GM23248 (cell line): ENCODE measurements around the gene IRF4. TPM values are rescaled to one million over a fixed set of nuclear protein-coding genes. Genes with fewer than 3 reads are reported as not detected.
A peak's percentile ranks its signal among the peaks of the same experiment; 100 is the strongest.

Experiments used
- DNase-seq: peaks from one replicate; pipeline ENCODE4 v3.0.0-alpha.2; 2015
- H2AFZ ChIP-seq: fragments of 200-600 bp; sonication (generic); 2 replicates; pipeline ENCODE4 v1.6.1; 2016; ENCODE audit warnings: antibody characterized with exemption
- H3F3A ChIP-seq: fragments of 200-600 bp; sonication (generic); 2 replicates; pipeline ENCODE4 v1.6.1; 2016; ENCODE audit warnings: mild to moderate bottlenecking, antibody characterized with exemption, mixed run types; ENCODE audit not compliant: insufficient read depth
- H3K27ac ChIP-seq: fragments of 200-600 bp; sonication (generic); 2 replicates; pipeline ENCODE4 v1.5.1; 2016; ENCODE audit warnings: mild to moderate bottlenecking
- H3K27me3 ChIP-seq: fragments of 200-600 bp; sonication (generic); replicated peaks from 2 replicates; pipeline ENCODE4 v1.6.1; 2016; ENCODE audit warnings: mild to moderate bottlenecking; ENCODE audit not compliant: insufficient read depth
- H3K36me3 ChIP-seq: fragments of 200-600 bp; sonication (generic); 2 replicates; pipeline ENCODE4 v1.6.1; 2016; ENCODE audit warnings: low read depth, mild to moderate bottlenecking
- H3K4me1 ChIP-seq: fragments of 200-600 bp; sonication (generic); 2 replicates; pipeline ENCODE4 v1.6.1; 2016; ENCODE audit warnings: mild to moderate bottlenecking; ENCODE audit not compliant: insufficient read depth
- H3K4me2 ChIP-seq: fragments of 200-600 bp; sonication (generic); one replicate; pipeline ENCODE4 v1.6.1; 2016; ENCODE audit warnings: mild to moderate bottlenecking; ENCODE audit not compliant: unreplicated experiment
- H3K4me3 ChIP-seq: fragments of 200-600 bp; sonication (generic); 2 replicates; pipeline ENCODE4 v1.5.1; 2016; ENCODE audit warnings: mild to moderate bottlenecking
- H3K79me2 ChIP-seq: fragments of 200-600 bp; sonication (generic); 2 replicates; pipeline ENCODE4 v1.6.1; 2016; ENCODE audit warnings: mild to moderate bottlenecking; ENCODE audit not compliant: insufficient read depth
- H3K9ac ChIP-seq: fragments of 200-600 bp; sonication (generic); 2 replicates; pipeline ENCODE4 v1.6.1; 2016; ENCODE audit warnings: mild to moderate bottlenecking
- H3K9me2 ChIP-seq: fragments of 200-600 bp; sonication (generic); 2 replicates; pipeline ENCODE4 v1.6.1; 2016; ENCODE audit warnings: mixed run types, mild to moderate bottlenecking, moderate library complexity; ENCODE audit not compliant: insufficient read depth
- H3K9me3 ChIP-seq: fragments of 200-600 bp; sonication (generic); one replicate; pipeline ENCODE4 v1.6.1; 2017; ENCODE audit warnings: low read depth
- H4K20me1 ChIP-seq: fragments of 200-600 bp; sonication (generic); 2 replicates; pipeline ENCODE4 v1.6.0; 2016; ENCODE audit not compliant: insufficient read depth
- EZH2 ChIP-seq: fragments of 200-600 bp; sonication (generic); IDR thresholded peaks from 2 replicates; pipeline ENCODE4 v1.6.1; 2018; ENCODE audit warnings: antibody characterized with exemption, mild to moderate bottlenecking; ENCODE audit not compliant: insufficient read depth, poor library complexity, severe bottlenecking
- EZH2phosphoT487 ChIP-seq: fragments of 200-600 bp; sonication (generic); IDR thresholded peaks from 2 replicates; pipeline ENCODE4 v1.6.1; 2018; ENCODE audit warnings: antibody characterized with exemption, moderate library complexity, mild to moderate bottlenecking, low read depth; ENCODE audit not compliant: insufficient read depth
- WGBS, 2 experiments: methylation state at CpG; one replicate each; pipeline ENCODE4 v1.1.6; 2015 to 2017; ENCODE audit warnings: low lambda C conversion rate in 2 of 2, low coverage in 1 of 2; ENCODE audit errors: missing lambda C conversion rate in 2 of 2; 5-methylcytosine and 5-hydroxymethylcytosine counted together
- in situ Hi-C: fragments of 300-500 bp; cut with MboI; formaldehyde crosslinking; loops from 2 replicates; pipeline ENCODE4 v1.15.0; 2020
- polyA plus RNA-seq: library from polyadenylated mRNA; unstranded; fragments of >200 nt; fragmentation: Nextera tagmentation; extraction: Ambion mirVana; gene quantifications from 2 replicates; pipeline ENCODE4 v1.2.1, GENCODE V29; 2016
- total RNA-seq: library from RNA; depleted of rRNA; stranded (reverse); fragments of >200 nt; shearing (Covaris generic); gene quantifications from 2 replicates; pipeline ENCODE4 v1.2.3, GENCODE V29; 2014

The IRF4 gene
- total and polyA plus RNA-seq, 2 experiments from 2014 or later, result 0.23 TPM; not detected in 1

GRCh38 chr6:343960-344815 is 47.4 kb upstream of the IRF4 start:
- WGBS, 2 experiments, result 66% methylated on average over 20 of the region's 20 CpGs
- no peak for DNase-seq
- in situ Hi-C loops, result no loop called here
- TF ChIP-seq EZH2phosphoT487 (no peak), EZH2 (no peak)
- no peaks in the 10 kb centered on the region for H3K79me2 ChIP-seq
- H3F3A ChIP-seq, result no peaks in the 10 kb centered on the region
- H4K20me1 ChIP-seq, result no peaks in the 10 kb centered on the region
- H3K27me3 ChIP-seq, result no peaks in the 10 kb centered on the region
- H3K27ac ChIP-seq, result no peak overlapping the region
- no peak overlapping the region for H3K4me2 ChIP-seq
- H3K4me1 ChIP-seq, result no peaks in the 10 kb centered on the region
- H3K9ac ChIP-seq, result no peak overlapping the region
- no peak overlapping the region for H2AFZ ChIP-seq
- H3K9me3 ChIP-seq, result no peaks in the 10 kb centered on the region
- H3K9me2 ChIP-seq, result no peaks in the 10 kb centered on the region
- no peak overlapping the region for H3K4me3 ChIP-seq
- no peaks in the 10 kb centered on the region for H3K36me3 ChIP-seq

GRCh38 chr6:344816-345340 is 46.7 kb upstream of the IRF4 start:
- TF ChIP-seq EZH2, result no peak
- H3K4me1 ChIP-seq, result no peaks in the 10 kb centered on the region
- H2AFZ ChIP-seq, result no peak overlapping the region
- DNase-seq, result no peak
- H3K79me2 ChIP-seq, result no peaks in the 10 kb centered on the region
- no peak overlapping the region for H3K4me2 ChIP-seq
- H3K27me3 ChIP-seq, result no peaks in the 10 kb centered on the region
- H4K20me1 ChIP-seq, result no peaks in the 10 kb centered on the region
- no peak overlapping the region for H3K4me3 ChIP-seq
- no peaks in the 10 kb centered on the region for H3F3A ChIP-seq
- H3K9me2 ChIP-seq, result no peaks in the 10 kb centered on the region
- WGBS, 2 experiments, result 51 to 55% methylated on average over 8 of the region's 8 CpGs
- in situ Hi-C loops, result no loop called here
- H3K36me3 ChIP-seq, result no peaks in the 10 kb centered on the region
- no peaks in the 10 kb centered on the region for H3K9me3 ChIP-seq
- no peak overlapping the region for H3K9ac ChIP-seq
- no peak overlapping the region for H3K27ac ChIP-seq

GRCh38 chr6:345747-346385 is 45.7 kb upstream of the IRF4 start:
- TF ChIP-seq EZH2 (no peak), EZH2phosphoT487 (no peak)
- no peaks in the 10 kb centered on the region for H3K9me3 ChIP-seq
- no peaks in the 10 kb centered on the region for H3K9me2 ChIP-seq
- no peaks in the 10 kb centered on the region for H3K4me1 ChIP-seq
- in situ Hi-C loops, result no loop called here
- H2AFZ ChIP-seq, result no peak overlapping the region
- DNase-seq, result peak; percentile 36
- no peaks in the 10 kb centered on the region for H3K27me3 ChIP-seq
- H3K36me3 ChIP-seq, result no peaks in the 10 kb centered on the region
- no peak overlapping the region for H3K27ac ChIP-seq
- 75 to 76% methylated on average over 17 of the region's 17 CpGs for WGBS, 2 experiments
- no peaks in the 10 kb centered on the region for H4K20me1 ChIP-seq
- no peak overlapping the region for H3K4me2 ChIP-seq
- H3K79me2 ChIP-seq, result no peaks in the 10 kb centered on the region
- no peak overlapping the region for H3K4me3 ChIP-seq
- no peaks in the 10 kb centered on the region for H3F3A ChIP-seq
- H3K9ac ChIP-seq, result no peak overlapping the region

- H3K4me2 ChIP-seq, result no peak overlapping the region
- H3K27ac ChIP-seq, result no peak overlapping the region
- H4K20me1 ChIP-seq, result no peaks in the 10 kb centered on the region
- H3K4me3 ChIP-seq, result no peak overlapping the region
- in situ Hi-C loops, result no loop called here
- no peak overlapping the region for H2AFZ ChIP-seq
- H3K36me3 ChIP-seq, result no peaks in the 10 kb centered on the region
- no peaks in the 10 kb centered on the region for H3K9me3 ChIP-seq
- TF ChIP-seq EZH2phosphoT487 (0 out of 2 replicates have a peak, but pooled peaks have one; percentile 24), EZH2 (no peak)
- peak; percentile 78 for DNase-seq
- H3K9ac ChIP-seq, result no peak overlapping the region
- no peaks in the 10 kb centered on the region for H3K4me1 ChIP-seq
- no peaks in the 10 kb centered on the region for H3K79me2 ChIP-seq
- H3K27me3 ChIP-seq, result no peaks in the 10 kb centered on the region
- H3F3A ChIP-seq, result no peaks in the 10 kb centered on the region
- WGBS, 2 experiments, result 47% methylated on average over 10 of the region's 10 CpGs
- H3K9me2 ChIP-seq, result no peaks in the 10 kb centered on the region
Measured at GRCh38 chr6:346386-347030, 45.0 kb upstream of the IRF4 start.
